H1 (cell line): ENCODE results near the gene RPTOR.

ENCODE experiments used
- CBX8 ChIP-seq: fragments of 300-800, 300-1000 bp; sonication (generic); IDR thresholded peaks from 2 replicates; pipeline ENCODE4 v1.7.1; 2016; ENCODE audit warnings: low read depth, low read length, borderline replicate concordance
- CTCF ChIP-seq, 3 experiments: IDR thresholded peaks; 1 replicate in 2 of 3; 2 replicates in 1 of 3; pipeline versions ENCODE4 v1.5.1 to v1.6.1; 2011; ENCODE audit warnings: low read length in 3 of 3, mild to moderate bottlenecking in 3 of 3, inconsistent platforms in 2 of 3, low read depth in 1 of 3, moderate library complexity in 1 of 3; ENCODE audit not compliant: insufficient read depth in 1 of 3; ENCODE audit errors: control extremely low read depth in 1 of 3
- NANOG ChIP-seq: IDR thresholded peaks from 2 replicates; pipeline ENCODE4 v1.6.1; 2011; ENCODE audit warnings: low read length, low read depth, mild to moderate bottlenecking, inconsistent platforms; ENCODE audit not compliant: insufficient read depth, poor library complexity, severe bottlenecking
- POLR2A ChIP-seq, 2 experiments: IDR thresholded peaks; 1 replicate in 1 of 2; 2 replicates in 1 of 2; pipeline ENCODE4 v1.6.1; 2011; ENCODE audit warnings: low read depth in 2 of 2, low read length in 2 of 2, mild to moderate bottlenecking in 2 of 2; ENCODE audit errors: control extremely low read depth in 1 of 2
- POLR2AphosphoS5 ChIP-seq: IDR thresholded peaks from 2 replicates; pipeline ENCODE4 v1.6.1; 2011; ENCODE audit warnings: low read depth, low read length

GRCh38 chr17:80878876-80879722, 334.5 kb downstream of the RPTOR start:
- TF ChIP-seq POLR2AphosphoS5 (no peak), NANOG (no peak), CTCF (IDR thresholded peaks at IDR 0.05; ENCODE audit: control extremely low read depth in 1 of 3, insufficient read depth in 1 of 3, low read depth in 1 of 3, low read length in 3 of 3) (no peak), CBX8 (no peak), POLR2A (IDR thresholded peaks at IDR 0.05; ENCODE audit: control extremely low read depth in 1 of 2, low read depth in 2 of 2, low read length in 2 of 2) (no peak)
